Neural cell (in vitro differentiated cells): ENCODE data around the gene ESR1. TPM values are rescaled to one million over a fixed set of nuclear protein-coding genes. Genes with fewer than 3 reads are reported as not detected.

Experiments used
- H2AFZ ChIP-seq: fragments of 200-600, 300-800 bp; sonication (generic), shearing (Covaris generic); 2 replicates; pipeline ENCODE4 v1.6.0; 2014; ENCODE audit warnings: low read depth, mild to moderate bottlenecking, antibody characterized with exemption, low read length, moderate library complexity
- H3F3A ChIP-seq: fragments of 200-600 bp; shearing (Covaris generic); 2 replicates; pipeline ENCODE4 v1.6.1; 2016; ENCODE audit warnings: mild to moderate bottlenecking, moderate library complexity, mixed read lengths, antibody characterized with exemption, low read length; ENCODE audit not compliant: insufficient read depth, poor library complexity, severe bottlenecking
- H3K27ac ChIP-seq: fragments of 200-600, 300-800 bp; sonication (generic), shearing (Covaris generic); 2 replicates; pipeline ENCODE4 v1.5.1; 2014; ENCODE audit warnings: mild to moderate bottlenecking, low read length, moderate library complexity
- H3K27me3 ChIP-seq: fragments of 300-800, 200-600 bp; sonication (generic), shearing (Covaris generic); 2 replicates; pipeline ENCODE4 v1.6.0; 2014; ENCODE audit warnings: mild to moderate bottlenecking, low read depth, low read length, moderate library complexity; ENCODE audit not compliant: insufficient read depth
- H3K36me3 ChIP-seq: fragments of 300-800, 200-600 bp; sonication (generic), shearing (Covaris generic); 2 replicates; pipeline ENCODE4 v1.5.1; 2014; ENCODE audit warnings: mild to moderate bottlenecking, antibody characterized with exemption, low read length, moderate library complexity; ENCODE audit not compliant: insufficient read depth
- H3K4me2 ChIP-seq: fragments of 300-800, 200-600 bp; sonication (generic), shearing (Covaris generic); 2 replicates; pipeline ENCODE4 v1.6.0; 2014; ENCODE audit warnings: mild to moderate bottlenecking, low read length
- H3K4me3 ChIP-seq: fragments of 300-800, 200-600 bp; sonication (generic), shearing (Covaris generic); 2 replicates; pipeline ENCODE4 v1.5.1; 2014; ENCODE audit warnings: mild to moderate bottlenecking, low read length, moderate library complexity
- H3K79me2 ChIP-seq: fragments of 200-600 bp; shearing (Covaris generic); replicated peaks from 2 replicates; pipeline ENCODE4 v1.6.0; 2014; ENCODE audit warnings: mild to moderate bottlenecking, low read length, moderate library complexity; ENCODE audit not compliant: insufficient read depth
- H3K9ac ChIP-seq: fragments of 300-800, 200-600 bp; sonication (generic), shearing (Covaris generic); 2 replicates; pipeline ENCODE4 v1.6.1; 2016; ENCODE audit warnings: mild to moderate bottlenecking, low read length, mixed read lengths
- H3K9me2 ChIP-seq: fragments of 200-600 bp; shearing (Covaris generic); 2 replicates; pipeline ENCODE4 v1.6.1; 2016; ENCODE audit warnings: mild to moderate bottlenecking, low read length, mixed read lengths; ENCODE audit not compliant: insufficient read depth
- H3K9me3 ChIP-seq: fragments of 200-600, 300-800 bp; sonication (generic), shearing (Covaris generic); 2 replicates; pipeline ENCODE4 v1.6.1; 2016; ENCODE audit warnings: mild to moderate bottlenecking, mixed run types, low read length, moderate library complexity, mixed read lengths
- H4K20me1 ChIP-seq: fragments of 200-600 bp; shearing (Covaris generic); 2 replicates; pipeline ENCODE4 v1.6.1; 2016; ENCODE audit warnings: mild to moderate bottlenecking, mixed run types; ENCODE audit not compliant: insufficient read depth
- EP300 ChIP-seq: fragments of 450-650 bp; conservative IDR thresholded peaks from 2 replicates; pipeline ENCODE4 v1.6.1; 2014; ENCODE audit warnings: antibody characterized with exemption, mild to moderate bottlenecking, moderate library complexity; ENCODE audit not compliant: poor library complexity, severe bottlenecking
- EZH2 ChIP-seq: fragments of 200-600, 300-800 bp; shearing (Covaris generic), sonication (generic); IDR thresholded peaks from 2 replicates; pipeline ENCODE4 v1.6.1; 2014; ENCODE audit warnings: antibody characterized with exemption, low read length, borderline replicate concordance, mild to moderate bottlenecking; ENCODE audit not compliant: insufficient read depth, poor library complexity, severe bottlenecking
- MXI1 ChIP-seq: fragments of 450-650 bp; conservative IDR thresholded peaks from 2 replicates; pipeline ENCODE4 v1.6.1; 2014; ENCODE audit warnings: antibody characterized with exemption, mild to moderate bottlenecking; ENCODE audit not compliant: poor library complexity, severe bottlenecking
- POLR2AphosphoS5 ChIP-seq: IDR thresholded peaks from 2 replicates; pipeline ENCODE4 v1.6.1; 2012
- RAD21 ChIP-seq: fragments of 450-650 bp; conservative IDR thresholded peaks from 2 replicates; pipeline ENCODE4 v1.6.1; 2014; ENCODE audit warnings: antibody characterized with exemption, mild to moderate bottlenecking, moderate library complexity
- SMC3 ChIP-seq: fragments of 450-650 bp; conservative IDR thresholded peaks from 2 replicates; pipeline ENCODE4 v1.6.1; 2014; ENCODE audit warnings: antibody characterized with exemption, mild to moderate bottlenecking, moderate library complexity; ENCODE audit not compliant: poor library complexity
- TAF1 ChIP-seq: IDR thresholded peaks from 2 replicates; pipeline ENCODE4 v1.6.1; 2012; ENCODE audit warnings: low read depth
- polyA plus RNA-seq: library from polyadenylated mRNA; depleted of rRNA; stranded (reverse); fragments of >200 nt; gene quantifications from 2 replicates; pipeline ENCODE4 v1.2.3, GENCODE V29; 2014
- TF ChIP-seq, protein P1 (sequence below): fragments of 450-650 bp; IDR thresholded peaks from 2 replicates; pipeline ENCODE4 v1.5.1; 2014; ENCODE audit warnings: antibody characterized with exemption, mild to moderate bottlenecking, moderate library complexity; ENCODE audit not compliant: poor library complexity, severe bottlenecking
- TF ChIP-seq, protein P2 (sequence below): IDR thresholded peaks from 2 replicates; pipeline ENCODE4 v1.6.1; 2012; ENCODE audit warnings: borderline replicate concordance

ESR1 gene
- polyA plus RNA-seq, 1 donor from 2014 or later, result 0.14 TPM

- Histone ChIP-seq H2AFZ (no peak overlapping the region), H3F3A (no peaks in the 10 kb centered on the region), H3K4me3 (no peak overlapping the region), H4K20me1 (no peaks in the 10 kb centered on the region), H3K9me2 (no peaks in the 10 kb centered on the region), H3K36me3 (no peaks in the 10 kb centered on the region), H3K9me3 (no peaks in the 10 kb centered on the region), H3K27me3 (no peaks in the 10 kb centered on the region), H3K9ac (no peak overlapping the region), H3K4me2 (no peak overlapping the region), H3K27ac (no peak overlapping the region), H3K79me2 (no peaks in the 10 kb centered on the region)
- no peak for TF ChIP-seq MXI1
- TF ChIP-seq EP300, result no peak
Observed at GRCh38 chr6:152018876-152019275, 211.4 kb downstream of the ESR1 start.

GRCh38 chr6:152022303-152022702 is 214.8 kb downstream of the ESR1 start:
- H3K9me3 ChIP-seq, result no peaks in the 10 kb centered on the region
- H3K79me2 ChIP-seq, result no peaks in the 10 kb centered on the region
- no peak overlapping the region for H3K27ac ChIP-seq
- no peaks in the 10 kb centered on the region for H3K27me3 ChIP-seq
- no peaks in the 10 kb centered on the region for H3F3A ChIP-seq
- no peaks in the 10 kb centered on the region for H4K20me1 ChIP-seq
- H3K4me2 ChIP-seq, result no peak overlapping the region
- TF ChIP-seq TAF1 (no peak), SMC3 (no peak), EP300 (no peak), MXI1 (no peak), EZH2 (no peak), RAD21 (no peak), POLR2AphosphoS5 (no peak)
- TF ChIP-seq, protein P1, sequence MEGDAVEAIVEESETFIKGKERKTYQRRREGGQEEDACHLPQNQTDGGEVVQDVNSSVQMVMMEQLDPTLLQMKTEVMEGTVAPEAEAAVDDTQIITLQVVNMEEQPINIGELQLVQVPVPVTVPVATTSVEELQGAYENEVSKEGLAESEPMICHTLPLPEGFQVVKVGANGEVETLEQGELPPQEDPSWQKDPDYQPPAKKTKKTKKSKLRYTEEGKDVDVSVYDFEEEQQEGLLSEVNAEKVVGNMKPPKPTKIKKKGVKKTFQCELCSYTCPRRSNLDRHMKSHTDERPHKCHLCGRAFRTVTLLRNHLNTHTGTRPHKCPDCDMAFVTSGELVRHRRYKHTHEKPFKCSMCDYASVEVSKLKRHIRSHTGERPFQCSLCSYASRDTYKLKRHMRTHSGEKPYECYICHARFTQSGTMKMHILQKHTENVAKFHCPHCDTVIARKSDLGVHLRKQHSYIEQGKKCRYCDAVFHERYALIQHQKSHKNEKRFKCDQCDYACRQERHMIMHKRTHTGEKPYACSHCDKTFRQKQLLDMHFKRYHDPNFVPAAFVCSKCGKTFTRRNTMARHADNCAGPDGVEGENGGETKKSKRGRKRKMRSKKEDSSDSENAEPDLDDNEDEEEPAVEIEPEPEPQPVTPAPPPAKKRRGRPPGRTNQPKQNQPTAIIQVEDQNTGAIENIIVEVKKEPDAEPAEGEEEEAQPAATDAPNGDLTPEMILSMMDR, result no peak
- TF ChIP-seq, protein P2, sequence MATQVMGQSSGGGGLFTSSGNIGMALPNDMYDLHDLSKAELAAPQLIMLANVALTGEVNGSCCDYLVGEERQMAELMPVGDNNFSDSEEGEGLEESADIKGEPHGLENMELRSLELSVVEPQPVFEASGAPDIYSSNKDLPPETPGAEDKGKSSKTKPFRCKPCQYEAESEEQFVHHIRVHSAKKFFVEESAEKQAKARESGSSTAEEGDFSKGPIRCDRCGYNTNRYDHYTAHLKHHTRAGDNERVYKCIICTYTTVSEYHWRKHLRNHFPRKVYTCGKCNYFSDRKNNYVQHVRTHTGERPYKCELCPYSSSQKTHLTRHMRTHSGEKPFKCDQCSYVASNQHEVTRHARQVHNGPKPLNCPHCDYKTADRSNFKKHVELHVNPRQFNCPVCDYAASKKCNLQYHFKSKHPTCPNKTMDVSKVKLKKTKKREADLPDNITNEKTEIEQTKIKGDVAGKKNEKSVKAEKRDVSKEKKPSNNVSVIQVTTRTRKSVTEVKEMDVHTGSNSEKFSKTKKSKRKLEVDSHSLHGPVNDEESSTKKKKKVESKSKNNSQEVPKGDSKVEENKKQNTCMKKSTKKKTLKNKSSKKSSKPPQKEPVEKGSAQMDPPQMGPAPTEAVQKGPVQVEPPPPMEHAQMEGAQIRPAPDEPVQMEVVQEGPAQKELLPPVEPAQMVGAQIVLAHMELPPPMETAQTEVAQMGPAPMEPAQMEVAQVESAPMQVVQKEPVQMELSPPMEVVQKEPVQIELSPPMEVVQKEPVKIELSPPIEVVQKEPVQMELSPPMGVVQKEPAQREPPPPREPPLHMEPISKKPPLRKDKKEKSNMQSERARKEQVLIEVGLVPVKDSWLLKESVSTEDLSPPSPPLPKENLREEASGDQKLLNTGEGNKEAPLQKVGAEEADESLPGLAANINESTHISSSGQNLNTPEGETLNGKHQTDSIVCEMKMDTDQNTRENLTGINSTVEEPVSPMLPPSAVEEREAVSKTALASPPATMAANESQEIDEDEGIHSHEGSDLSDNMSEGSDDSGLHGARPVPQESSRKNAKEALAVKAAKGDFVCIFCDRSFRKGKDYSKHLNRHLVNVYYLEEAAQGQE, result no peak
- no peak overlapping the region for H3K9ac ChIP-seq
- H3K4me3 ChIP-seq, result no peak overlapping the region
- no peaks in the 10 kb centered on the region for H3K36me3 ChIP-seq
- no peaks in the 10 kb centered on the region for H3K9me2 ChIP-seq
- no peak overlapping the region for H2AFZ ChIP-seq

DNA sequence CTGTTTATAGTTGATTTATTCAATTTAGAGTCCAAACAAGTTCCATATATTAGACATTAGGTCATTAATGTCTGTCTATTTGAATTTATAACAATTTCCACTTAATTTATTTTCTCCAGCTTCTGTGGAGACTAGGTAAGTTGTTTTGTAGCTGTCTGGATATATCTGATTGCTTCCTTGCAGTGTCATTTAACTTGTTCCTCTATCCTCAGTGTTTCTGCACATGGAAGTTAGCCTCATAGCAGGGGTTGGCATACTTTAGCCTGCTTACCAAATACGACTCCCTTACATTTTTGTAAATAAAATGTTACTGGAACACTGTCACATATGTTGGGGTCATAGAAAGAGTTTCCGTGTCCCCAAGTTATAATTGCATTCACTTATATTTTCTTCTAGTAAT is 216.1 kb downstream of the ESR1 start:
- Histone ChIP-seq H3K9me3 (no peaks in the 10 kb centered on the region), H4K20me1 (no peaks in the 10 kb centered on the region), H3F3A (no peaks in the 10 kb centered on the region), H3K4me2 (no peak overlapping the region), H2AFZ (no peak overlapping the region), H3K9ac (no peak overlapping the region), H3K27me3 (no peaks in the 10 kb centered on the region), H3K79me2 (no peaks in the 10 kb centered on the region), H3K9me2 (no peaks in the 10 kb centered on the region), H3K36me3 (no peaks in the 10 kb centered on the region), H3K27ac (no peak overlapping the region), H3K4me3 (no peak overlapping the region)
- TF ChIP-seq EP300 (no peak), SMC3 (no peak)
- TF ChIP-seq, protein P2, result no peak
